HG03432 (cell line): ENCODE results near the gene KITLG.
"Not testable (repeated sequence)": the region's sequence is repeated elsewhere in the genome, so short reads cannot be mapped to it uniquely, and the experiment has no call there.

Source experiments
- ATAC-seq: cut with Tn5 transposase; IDR thresholded peaks from one replicate; pipeline ENCODE4 v1.9.1; 2021; ENCODE audit warnings: mild to moderate bottlenecking, moderate library complexity; ENCODE audit not compliant: unreplicated experiment

The KITLG gene

GRCh38 chr12:88580051-88580871 is at the start of gene KITLG:
TSS of gene KITLG (minus strand) at chr12:88580471. CDS start at chr12:88580278, 193 bp downstream.
- ATAC-seq: peak; percentile 92

GRCh38 chr12:88628856-88629509 is 48.7 kb upstream of the KITLG start:
- no peak for ATAC-seq

- ATAC-seq: not testable (repeated sequence)
These were observed 47.8 kb upstream of the KITLG start for GRCh38 chr12:88628035-88628434.

- no peak for ATAC-seq
These were observed 47.2 kb upstream of the KITLG start for GRCh38 chr12:88627501-88627900.

- ATAC-seq: no peak
These were observed 45.1 kb upstream of the KITLG start for GRCh38 chr12:88625356-88625755.

GRCh38 chr12:88624911-88625310 is 44.6 kb upstream of the KITLG start:
- no peak for ATAC-seq

- ATAC-seq: peak; percentile 67
These were observed 43.7 kb upstream of the KITLG start for GRCh38 chr12:88623777-88624548.

- no peak for ATAC-seq
These were observed 37.1 kb upstream of the KITLG start for GRCh38 chr12:88617352-88617751.

- no peak for ATAC-seq
These were observed 35.2 kb upstream of the KITLG start for GRCh38 chr12:88615490-88615889.

- no peak for ATAC-seq
These were observed 24.4 kb upstream of the KITLG start for GRCh38 chr12:88604646-88605045.

- no peak for ATAC-seq
These were observed 20.0 kb upstream of the KITLG start for GRCh38 chr12:88600272-88600671.

GRCh38 chr12:88597365-88597764 is 17.1 kb upstream of the KITLG start:
- ATAC-seq: no peak

- no peak for ATAC-seq
These were observed 15.4 kb upstream of the KITLG start for GRCh38 chr12:88595697-88596096.

- ATAC-seq: no peak
These were observed 14.5 kb upstream of the KITLG start for GRCh38 chr12:88594780-88595179.

GRCh38 chr12:88591343-88591742 is 11.1 kb upstream of the KITLG start:
- ATAC-seq: no peak

- ATAC-seq: no peak
These were observed 10.6 kb upstream of the KITLG start for GRCh38 chr12:88590851-88591250.

GRCh38 chr12:88585077-88585476 is 4.8 kb upstream of the KITLG start:
- no peak for ATAC-seq

- no peak for ATAC-seq
These were observed 645 bp downstream of the KITLG start for GRCh38 chr12:88579601-88580050.

GRCh38 chr12:88579161-88579517 is 1.1 kb downstream of the KITLG start:
- ATAC-seq: peak; percentile 26

- no peak for ATAC-seq
These were observed 1.8 kb downstream of the KITLG start for GRCh38 chr12:88578276-88579160.

GRCh38 chr12:88577537-88577936 is 2.7 kb downstream of the KITLG start:
- ATAC-seq: no peak
